Kidney glomerular epithelial cell (primary cell): ENCODE measurements around the gene CT45A10.
"Not testable (repeated sequence)": the region's sequence is repeated elsewhere in the genome, so short reads cannot be mapped to it uniquely, and the experiment has no call there.

Experiments
- DNase-seq: peaks from one replicate; lab custom pipeline; 2025; lab: John Stamatoyannopoulos, UW

The CT45A10 gene, protein sequence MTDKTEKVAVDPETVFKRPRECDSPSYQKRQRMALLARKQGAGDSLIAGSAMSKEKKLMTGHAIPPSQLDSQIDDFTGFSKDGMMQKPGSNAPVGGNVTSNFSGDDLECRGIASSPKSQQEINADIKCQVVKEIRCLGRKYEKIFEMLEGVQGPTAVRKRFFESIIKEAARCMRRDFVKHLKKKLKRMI

DNA sequence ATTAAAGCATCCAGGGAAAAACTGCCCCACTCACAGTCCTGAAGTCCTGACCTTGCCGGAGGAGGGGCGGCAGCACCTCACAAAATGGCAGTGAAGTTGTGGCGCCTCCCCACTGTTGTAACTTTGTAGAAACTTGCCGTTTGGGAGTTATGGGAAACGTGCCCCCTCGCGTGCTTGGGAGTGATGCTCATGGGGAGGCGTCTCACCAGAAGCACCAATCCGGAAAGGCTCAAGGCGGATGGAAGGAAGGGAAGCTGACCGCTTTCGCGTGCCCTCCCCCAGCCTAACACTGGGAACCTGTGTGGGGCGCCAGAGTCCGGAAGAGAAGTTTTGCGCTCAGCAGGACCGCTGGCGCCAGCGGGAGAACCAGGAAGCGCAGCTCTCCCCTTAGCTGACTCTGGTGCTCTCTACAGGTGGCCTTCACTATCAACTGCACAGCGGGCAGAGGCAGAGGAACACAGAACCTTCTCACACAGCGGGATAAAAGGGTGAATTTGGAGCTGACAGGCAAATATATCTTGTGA lies at the start of gene CT45A10, which contains the start of gene SAGE1:
CT45A10 (minus strand) TSS at position 151 of the 524 bp plus-strand sequence. CDS start 8,100 bp downstream, outside the sequence.
SAGE1 (plus strand) TSS at position 423 of the 524 bp plus-strand sequence. CDS start 2,527 bp downstream, outside the sequence.
- DNase-seq: no peak

DNA sequence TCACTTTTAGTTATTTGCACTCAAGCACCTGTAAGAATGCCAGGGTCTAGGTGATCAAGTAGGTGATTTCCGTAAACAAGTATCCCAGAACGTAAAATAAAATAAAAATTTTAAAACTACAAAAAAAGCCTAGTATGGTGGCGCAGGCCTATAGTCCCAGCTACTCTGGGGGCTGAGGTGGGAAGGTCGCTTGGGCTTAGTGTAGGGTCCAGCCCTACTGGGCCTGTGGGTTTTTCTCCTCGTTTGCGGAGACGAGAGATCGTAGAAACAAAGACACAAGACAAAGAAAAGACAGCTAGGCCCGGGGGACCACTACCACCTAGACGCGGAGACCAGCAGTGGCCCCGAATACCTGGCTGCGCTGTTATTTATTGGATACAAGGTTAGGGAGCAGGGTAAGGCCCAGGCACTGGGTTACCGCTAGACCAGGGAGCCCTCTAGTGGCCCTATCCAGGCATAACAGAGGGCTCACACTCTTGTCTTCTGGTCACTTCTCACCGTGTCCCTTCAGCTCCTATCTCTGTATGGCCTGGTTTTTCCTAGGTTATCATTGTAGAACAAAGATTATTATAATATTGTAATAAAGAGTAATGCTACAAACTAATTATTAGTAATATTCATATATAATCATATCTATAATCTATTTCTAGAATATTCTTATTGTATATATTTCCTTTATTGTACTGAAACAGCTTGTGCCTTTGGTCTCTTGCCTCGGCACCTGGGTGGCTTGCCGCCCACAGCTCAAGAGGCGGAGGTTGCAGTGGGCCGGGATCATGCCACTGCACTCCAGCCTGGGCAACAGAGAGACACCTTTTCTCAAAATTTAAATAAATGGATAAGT lies 38.6 kb upstream of the CT45A10 start:
- DNase-seq: no peak

DNA sequence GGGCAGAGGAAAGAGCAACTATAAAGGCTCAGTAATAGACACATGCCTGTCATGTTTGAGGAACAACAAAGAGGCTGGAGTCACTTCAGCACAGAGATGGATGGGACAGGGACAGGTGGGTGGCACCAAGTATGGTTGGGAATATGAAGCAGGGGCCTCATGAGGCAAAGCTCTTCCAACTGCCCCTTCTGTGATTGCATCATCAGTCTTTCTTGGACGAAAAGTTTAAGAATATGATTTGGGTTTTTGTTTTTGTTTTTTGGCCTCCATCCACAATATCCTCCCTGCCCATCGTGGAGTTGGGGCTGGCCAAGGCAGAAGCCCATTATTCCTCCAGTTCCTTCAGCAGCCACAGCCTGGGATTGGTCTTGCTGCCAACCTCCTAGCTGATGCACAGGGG lies 34.7 kb upstream of the CT45A10 start:
- no peak for DNase-seq

DNA sequence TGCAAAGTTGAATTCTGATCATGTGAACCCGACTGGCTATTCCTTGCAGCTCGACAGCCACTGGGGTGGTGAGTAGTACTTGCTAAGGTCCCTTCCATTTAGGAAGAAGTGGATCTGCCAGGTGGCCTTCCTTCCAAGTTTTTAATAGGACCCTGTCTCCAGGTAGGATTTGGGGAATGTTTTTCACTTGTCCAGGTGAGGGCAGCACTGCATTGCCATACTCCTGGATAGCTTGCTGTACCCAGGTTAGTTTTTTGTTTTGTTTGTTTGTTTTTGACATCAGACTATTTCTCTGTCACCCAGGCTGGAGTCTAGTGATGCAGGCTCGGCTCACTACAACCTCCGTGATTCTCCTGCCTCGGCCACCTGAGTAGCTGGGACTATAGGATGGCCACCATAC lies 30.1 kb upstream of the CT45A10 start:
- no peak for DNase-seq

DNA sequence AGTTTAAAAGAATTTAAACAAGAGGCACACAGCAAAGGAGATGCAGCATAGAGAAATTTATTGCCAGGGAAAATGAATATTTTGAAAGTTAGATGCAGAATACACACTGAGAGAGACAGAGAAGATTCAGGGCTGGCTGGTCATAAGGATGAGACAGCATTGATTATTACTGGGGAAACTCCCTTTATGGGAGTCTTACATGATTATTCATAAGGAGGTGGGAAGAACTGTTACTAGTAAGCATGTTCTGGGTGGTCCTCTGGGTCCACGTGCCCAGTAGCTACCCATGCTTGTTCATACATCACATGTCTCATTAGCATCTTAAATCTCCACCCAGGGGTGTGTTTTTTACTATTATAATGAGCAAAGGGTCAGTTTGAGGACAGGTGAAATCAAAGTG lies 27.3 kb upstream of the CT45A10 start:
- DNase-seq: not testable (repeated sequence)

DNA sequence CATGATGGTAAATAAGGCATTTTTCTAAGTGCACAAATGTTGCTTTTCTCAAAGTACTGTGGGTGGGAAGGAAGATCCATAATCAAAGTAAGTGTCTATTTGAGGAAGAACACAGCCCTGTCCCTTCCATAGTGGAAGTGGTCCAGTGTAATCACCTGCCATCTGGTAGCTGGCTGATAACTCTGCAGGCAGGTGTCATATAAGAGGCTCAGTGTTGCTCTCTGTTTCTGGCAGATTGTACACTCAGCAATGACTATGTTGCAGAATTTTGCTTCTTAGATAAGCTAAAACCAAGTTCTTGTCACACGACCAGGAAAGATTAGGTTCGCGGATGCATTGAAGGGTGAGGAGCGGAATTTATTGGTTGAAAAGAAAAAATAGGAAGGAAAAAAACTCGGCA lies 21.2 kb upstream of the CT45A10 start:
- DNase-seq: no peak

DNA sequence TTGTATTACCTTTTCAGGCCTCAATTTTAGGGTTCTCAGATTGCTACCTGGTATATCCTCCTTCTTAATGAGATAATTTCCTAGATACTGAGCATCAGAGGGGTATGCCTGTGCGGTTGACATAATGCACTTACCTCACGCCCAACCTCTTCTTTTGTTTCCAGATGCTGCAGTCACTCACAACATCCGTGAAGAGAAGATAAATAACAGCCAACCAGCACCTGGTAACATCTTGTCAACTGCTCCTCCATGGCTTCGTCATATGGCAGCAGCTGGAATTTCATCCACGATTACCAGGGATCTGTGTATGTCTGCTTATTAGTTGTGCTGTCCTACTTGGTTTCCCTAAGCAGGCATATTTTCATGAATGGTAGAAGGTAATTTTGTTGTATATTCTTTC lies 17.0 kb upstream of the CT45A10 start:
- DNase-seq: no peak

DNA sequence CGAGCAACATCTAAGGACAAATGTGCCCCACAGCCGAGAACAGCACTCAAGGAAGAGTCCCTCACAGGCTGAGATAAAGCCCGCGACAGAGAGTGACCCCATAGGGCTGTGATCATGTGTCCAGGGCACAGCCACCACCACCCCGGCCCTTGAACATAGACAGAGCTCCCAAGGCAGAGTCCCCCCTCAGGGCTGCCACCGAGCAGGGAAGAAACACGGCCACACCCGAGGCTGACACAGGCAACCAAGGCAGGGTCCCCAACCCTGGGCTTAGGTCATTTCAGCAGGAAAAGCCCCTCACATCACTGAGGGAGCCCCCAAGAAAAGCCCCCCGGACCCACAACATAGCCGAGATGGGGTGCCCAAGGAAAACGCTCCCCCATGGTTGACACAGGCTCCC lies 463 bp downstream of the CT45A10 start:
- DNase-seq: no peak

DNA sequence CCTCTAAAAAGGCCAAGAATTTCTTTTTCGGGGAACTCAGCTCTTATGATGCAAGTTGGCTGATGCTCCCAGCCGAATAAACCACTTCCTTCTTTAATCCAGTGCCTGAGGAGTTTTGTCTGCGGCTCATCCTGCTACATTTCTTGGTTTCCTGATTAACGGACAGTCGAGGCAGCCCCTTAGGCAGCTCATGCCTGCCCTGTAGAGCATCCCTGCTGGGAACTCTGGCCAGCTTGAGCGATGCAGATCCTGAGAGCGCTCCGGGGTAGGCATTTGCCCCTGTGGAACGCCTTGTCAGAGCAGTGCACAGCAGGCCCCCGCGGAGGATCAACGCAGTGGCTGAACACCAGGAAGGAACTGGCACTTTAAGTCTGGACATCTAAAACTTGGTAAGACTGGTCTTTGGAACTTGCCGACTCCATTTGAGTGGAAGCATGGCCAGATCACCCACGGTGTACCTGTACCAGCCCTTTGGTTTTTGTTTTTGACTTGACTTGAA lies 3.1 kb downstream of the CT45A10 start:
- no peak for DNase-seq

DNA sequence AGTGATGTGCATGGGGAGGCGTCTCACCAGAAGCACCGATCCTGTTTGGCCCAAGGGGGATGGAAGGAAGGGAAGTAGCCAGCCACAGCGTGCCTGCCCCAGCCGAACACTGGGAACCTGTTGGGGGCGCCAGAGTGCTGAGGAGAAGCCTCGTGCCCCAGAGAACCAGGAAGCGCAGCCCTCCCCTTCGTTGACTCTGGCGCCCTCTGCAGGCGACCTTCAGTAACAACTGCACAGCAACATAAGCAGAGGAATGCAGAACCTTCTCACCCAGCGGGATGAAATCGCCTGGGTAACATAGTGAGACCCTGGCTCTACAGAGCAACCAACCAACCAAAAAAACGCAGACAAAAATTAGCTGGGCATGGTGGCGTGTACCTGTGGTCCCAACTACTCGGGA lies 4.3 kb downstream of the CT45A10 start:
- DNase-seq: not testable (repeated sequence)

DNA sequence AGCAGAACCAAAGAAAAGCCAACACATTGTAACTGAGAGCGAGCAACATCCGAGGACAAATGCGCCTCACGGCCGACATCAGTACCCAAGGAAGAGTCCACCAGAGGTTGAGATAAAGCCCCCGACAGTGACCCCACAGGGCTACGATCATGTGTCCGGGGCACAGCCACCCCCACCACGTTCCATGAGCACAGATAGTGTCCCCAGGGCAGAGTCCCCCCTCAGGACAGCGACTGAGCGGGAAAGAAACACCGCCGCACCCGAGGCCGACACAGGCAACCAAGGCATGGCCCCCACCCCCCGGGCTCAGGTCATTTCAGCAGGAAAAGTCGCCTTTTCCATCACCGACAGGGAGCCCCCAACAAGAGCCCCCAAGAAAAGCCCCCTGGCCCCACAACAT lies 5.0 kb downstream of the CT45A10 start:
- not testable (repeated sequence) for DNase-seq

DNA sequence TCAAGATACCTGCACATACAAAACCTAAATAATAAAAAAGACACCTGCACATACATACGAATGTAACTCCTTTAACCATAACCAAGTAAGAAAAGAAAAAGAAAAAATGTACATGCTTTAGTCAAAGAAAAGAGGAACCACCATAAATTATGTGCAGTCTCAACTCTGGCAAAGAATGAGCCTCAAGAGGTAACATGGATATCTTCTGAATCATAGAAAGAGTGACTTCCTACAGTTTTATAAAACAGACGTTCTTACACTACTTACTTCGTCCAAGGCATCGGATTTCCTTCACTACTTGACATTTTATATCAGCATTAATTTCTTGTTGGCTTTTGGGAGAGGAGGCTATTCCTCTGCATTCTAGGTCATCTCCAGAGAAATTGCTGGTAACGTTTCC lies 10.5 kb downstream of the CT45A10 start:
- DNase-seq: not testable (repeated sequence)

DNA sequence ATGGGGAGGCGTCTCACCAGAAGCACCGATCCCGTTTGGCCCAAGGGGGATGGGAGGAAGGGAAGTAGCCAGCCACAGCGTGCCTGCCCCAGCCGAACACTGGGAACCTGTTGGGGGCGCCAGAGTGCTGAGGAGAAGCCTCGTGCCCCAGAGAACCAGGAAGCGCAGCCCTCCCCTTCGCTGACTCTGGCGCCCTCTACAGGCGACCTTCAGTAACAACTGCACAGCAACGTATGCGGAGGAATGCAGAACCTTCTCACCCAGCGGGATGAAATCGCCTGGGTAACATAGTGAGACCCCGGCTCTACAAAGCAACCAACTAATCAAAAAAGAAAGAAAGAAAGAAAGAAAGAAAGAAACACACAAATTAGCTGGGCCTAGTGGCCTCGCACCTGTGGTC lies 21.5 kb downstream of the CT45A10 start, which contains the start of gene CT45A9:
CT45A9 (minus strand) TSS at position 101 of the 400 bp plus-strand sequence. CDS start 3,751 bp downstream, outside the sequence.
- not testable (repeated sequence) for DNase-seq

DNA sequence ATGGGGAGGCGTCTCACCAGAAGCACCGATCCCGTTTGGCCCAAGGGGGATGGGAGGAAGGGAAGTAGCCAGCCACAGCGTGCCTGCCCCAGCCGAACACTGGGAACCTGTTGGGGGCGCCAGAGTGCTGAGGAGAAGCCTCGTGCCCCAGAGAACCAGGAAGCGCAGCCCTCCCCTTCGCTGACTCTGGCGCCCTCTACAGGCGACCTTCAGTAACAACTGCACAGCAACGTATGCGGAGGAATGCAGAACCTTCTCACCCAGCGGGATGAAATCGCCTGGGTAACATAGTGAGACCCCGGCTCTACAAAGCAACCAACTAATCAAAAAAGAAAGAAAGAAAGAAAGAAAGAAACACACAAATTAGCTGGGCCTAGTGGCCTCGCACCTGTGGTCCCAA lies 38.8 kb downstream of the CT45A10 start, which contains the start of gene CT45A8:
CT45A8 (minus strand) TSS at position 101 of the 400 bp plus-strand sequence. CDS start 3,755 bp downstream, outside the sequence.
- DNase-seq: not testable (repeated sequence)

DNA sequence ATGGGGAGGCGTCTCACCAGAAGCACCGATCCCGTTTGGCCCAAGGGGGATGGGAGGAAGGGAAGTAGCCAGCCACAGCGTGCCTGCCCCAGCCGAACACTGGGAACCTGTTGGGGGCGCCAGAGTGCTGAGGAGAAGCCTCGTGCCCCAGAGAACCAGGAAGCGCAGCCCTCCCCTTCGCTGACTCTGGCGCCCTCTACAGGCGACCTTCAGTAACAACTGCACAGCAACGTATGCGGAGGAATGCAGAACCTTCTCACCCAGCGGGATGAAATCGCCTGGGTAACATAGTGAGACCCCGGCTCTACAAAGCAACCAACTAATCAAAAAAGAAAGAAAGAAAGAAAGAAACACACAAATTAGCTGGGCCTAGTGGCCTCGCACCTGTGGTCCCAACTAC lies 56.1 kb downstream of the CT45A10 start, which contains the start of gene CT45A7:
CT45A7 (minus strand) TSS at position 101 of the 400 bp plus-strand sequence. CDS start 3,747 bp downstream, outside the sequence.
- DNase-seq: not testable (repeated sequence)
